MM.1S (cell line): Measurements from ENCODE around the gene LZTS2.

Experiments
- DNase-seq: peaks from one replicate; pipeline ENCODE4 v3.0.0-alpha.2; 2015
- H2AFZ ChIP-seq: fragments of 300-600 bp; sonication (generic); 2 replicates; pipeline ENCODE4 v1.6.0; 2016; ENCODE audit warnings: antibody characterized with exemption, low read length
- H3F3A ChIP-seq: fragments of 300-600 bp; sonication (generic); 2 replicates; pipeline ENCODE4 v1.6.1; 2016; ENCODE audit warnings: mild to moderate bottlenecking, antibody characterized with exemption, low read length, moderate library complexity, mixed read lengths; ENCODE audit not compliant: insufficient read depth
- H3K27ac ChIP-seq: fragments of 300-600 bp; sonication (generic); 2 replicates; pipeline ENCODE4 v1.5.1; 2016; ENCODE audit warnings: mild to moderate bottlenecking, low read length
- H3K27me3 ChIP-seq: fragments of 300-600 bp; sonication (generic); replicated peaks from 2 replicates; pipeline ENCODE4 v1.6.0; 2016; ENCODE audit warnings: low read length; ENCODE audit not compliant: insufficient read depth
- H3K36me3 ChIP-seq: fragments of 300-600 bp; sonication (generic); replicated peaks from 2 replicates; pipeline ENCODE4 v1.6.1; 2016; ENCODE audit warnings: mild to moderate bottlenecking, low read length, mixed read lengths; ENCODE audit not compliant: insufficient read depth
- H3K4me1 ChIP-seq: fragments of 300-600 bp; sonication (generic); 2 replicates; pipeline ENCODE4 v1.6.1; 2016; ENCODE audit warnings: low read length, mixed read lengths
- H3K4me2 ChIP-seq: fragments of 300-600 bp; sonication (generic); 2 replicates; pipeline ENCODE4 v1.6.0; 2016; ENCODE audit warnings: low read depth, low read length
- H3K4me3 ChIP-seq: fragments of 300-600 bp; sonication (generic); 2 replicates; pipeline ENCODE4 v1.5.1; 2016; ENCODE audit warnings: low read length, mixed read lengths
- H3K79me2 ChIP-seq: fragments of 300-600 bp; sonication (generic); 2 replicates; pipeline ENCODE4 v1.6.1; 2016; ENCODE audit warnings: mixed run types, low read length, mixed read lengths
- H3K9ac ChIP-seq: fragments of 300-600 bp; sonication (generic); 2 replicates; pipeline ENCODE4 v1.6.1; 2016; ENCODE audit warnings: low read length, mixed read lengths
- H3K9me2 ChIP-seq: fragments of 300-600 bp; sonication (generic); replicated peaks from 2 replicates; pipeline ENCODE4 v1.6.1; 2016; ENCODE audit warnings: mild to moderate bottlenecking, low read length, mixed read lengths; ENCODE audit not compliant: insufficient read depth
- H3K9me3 ChIP-seq: fragments of 300-600 bp; sonication (generic); replicated peaks from 2 replicates; pipeline ENCODE4 v1.6.1; 2016; ENCODE audit warnings: mild to moderate bottlenecking, low read length, mixed read lengths; ENCODE audit not compliant: insufficient read depth
- H4K20me1 ChIP-seq: fragments of 300-600 bp; sonication (generic); 2 replicates; pipeline ENCODE4 v1.6.1; 2016; ENCODE audit warnings: mild to moderate bottlenecking, low read length, moderate library complexity, mixed read lengths; ENCODE audit not compliant: insufficient read depth
- EZH2 ChIP-seq: fragments of 300-600 bp; sonication (generic); optimal IDR thresholded peaks from 2 replicates; pipeline ENCODE3; 2017; ENCODE audit warnings: low read depth, mild to moderate bottlenecking, antibody characterized with exemption, low read length, mixed read lengths
- EZH2phosphoT487 ChIP-seq: fragments of 300-600 bp; sonication (generic); IDR thresholded peaks from 2 replicates; pipeline ENCODE4 v1.6.1; 2018; ENCODE audit warnings: antibody characterized with exemption, low read length
- TF ChIP-seq, protein P1 (sequence below): fragments of 300-600 bp; sonication (generic); IDR thresholded peaks from 2 replicates; pipeline ENCODE4 v1.5.1; 2016; ENCODE audit warnings: antibody characterized with exemption, low read length, mixed read lengths

Gene LZTS2

DNA sequence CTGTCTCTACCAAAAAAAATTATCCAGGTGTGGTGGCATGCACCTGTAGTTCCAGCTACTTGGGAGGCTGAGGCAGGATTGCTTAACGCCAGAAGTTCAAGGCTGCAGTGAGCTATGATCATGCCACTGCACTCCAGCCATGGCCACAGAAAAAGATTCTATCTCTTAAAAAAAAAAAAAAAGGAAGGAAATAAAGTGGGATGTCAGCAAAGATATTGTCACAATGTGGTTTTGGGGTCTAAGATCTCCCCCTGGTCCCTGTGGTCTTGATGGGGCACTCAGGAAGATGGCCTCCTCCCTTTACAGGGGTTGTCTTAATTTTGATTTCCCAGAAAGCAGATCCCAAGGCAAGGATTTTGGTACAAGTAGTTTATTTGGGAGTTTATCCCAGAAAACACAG, 54.7 kb downstream of the LZTS2 start:
- Histone ChIP-seq H3K79me2 (peaks cover 34% of the 10 kb centered on the region), H3K4me2 (no peak overlapping the region)
- TF ChIP-seq EZH2phosphoT487 (no peak), EZH2 (no peak)
- TF ChIP-seq, protein P1, sequence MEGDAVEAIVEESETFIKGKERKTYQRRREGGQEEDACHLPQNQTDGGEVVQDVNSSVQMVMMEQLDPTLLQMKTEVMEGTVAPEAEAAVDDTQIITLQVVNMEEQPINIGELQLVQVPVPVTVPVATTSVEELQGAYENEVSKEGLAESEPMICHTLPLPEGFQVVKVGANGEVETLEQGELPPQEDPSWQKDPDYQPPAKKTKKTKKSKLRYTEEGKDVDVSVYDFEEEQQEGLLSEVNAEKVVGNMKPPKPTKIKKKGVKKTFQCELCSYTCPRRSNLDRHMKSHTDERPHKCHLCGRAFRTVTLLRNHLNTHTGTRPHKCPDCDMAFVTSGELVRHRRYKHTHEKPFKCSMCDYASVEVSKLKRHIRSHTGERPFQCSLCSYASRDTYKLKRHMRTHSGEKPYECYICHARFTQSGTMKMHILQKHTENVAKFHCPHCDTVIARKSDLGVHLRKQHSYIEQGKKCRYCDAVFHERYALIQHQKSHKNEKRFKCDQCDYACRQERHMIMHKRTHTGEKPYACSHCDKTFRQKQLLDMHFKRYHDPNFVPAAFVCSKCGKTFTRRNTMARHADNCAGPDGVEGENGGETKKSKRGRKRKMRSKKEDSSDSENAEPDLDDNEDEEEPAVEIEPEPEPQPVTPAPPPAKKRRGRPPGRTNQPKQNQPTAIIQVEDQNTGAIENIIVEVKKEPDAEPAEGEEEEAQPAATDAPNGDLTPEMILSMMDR: no peak

DNA sequence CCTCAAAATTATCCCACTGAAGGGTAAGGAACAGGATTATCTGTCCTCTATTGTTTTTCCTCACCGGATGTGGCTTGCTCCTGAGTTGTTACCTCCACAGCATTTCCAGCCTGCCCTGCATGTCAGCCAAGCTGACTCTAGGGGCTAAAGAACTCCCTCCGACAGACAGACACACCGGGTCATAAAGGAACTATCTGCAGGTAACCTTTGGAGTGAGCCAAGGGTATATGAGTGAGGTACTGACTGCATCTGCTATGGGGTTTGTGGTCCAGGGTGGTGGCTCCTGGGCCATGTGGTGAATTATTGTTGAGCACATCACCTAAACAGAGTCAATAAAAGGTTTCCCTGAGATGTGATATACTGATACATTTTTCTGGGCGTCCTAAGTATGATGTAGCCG, 55.3 kb downstream of the LZTS2 start:
- H3K36me3 ChIP-seq: no peaks in the 10 kb centered on the region
- DNase-seq: no peak
- no peak for TF ChIP-seq EZH2
- no peak for TF ChIP-seq EZH2phosphoT487
- no peak overlapping the region for H3K9ac ChIP-seq
- H3K4me2 ChIP-seq: no peak overlapping the region
- peaks cover 39% of the 10 kb centered on the region for H3K79me2 ChIP-seq
- H3K9me2 ChIP-seq: no peaks in the 10 kb centered on the region
- H3F3A ChIP-seq: peaks cover 11% of the 10 kb centered on the region
- H4K20me1 ChIP-seq: no peaks in the 10 kb centered on the region
- no peak overlapping the region for H2AFZ ChIP-seq
- no peaks in the 10 kb centered on the region for H3K9me3 ChIP-seq
- H3K4me1 ChIP-seq: peaks cover 21% of the 10 kb centered on the region
- no peak overlapping the region for H3K27ac ChIP-seq
- no peak overlapping the region for H3K4me3 ChIP-seq
- H3K27me3 ChIP-seq: peaks cover 1% of the 10 kb centered on the region; the same call in 1 of the 2 replicates

More for the DNA sequence above, 54.7 kb downstream of the LZTS2 start:
- no peak overlapping the region for H3K9ac ChIP-seq
- H3F3A ChIP-seq: peaks cover 11% of the 10 kb centered on the region
- H3K27me3 ChIP-seq: peaks cover 6% of the 10 kb centered on the region
- H3K36me3 ChIP-seq: no peaks in the 10 kb centered on the region
- H3K4me3 ChIP-seq: no peak overlapping the region
- H3K9me2 ChIP-seq: no peaks in the 10 kb centered on the region
- no peak for DNase-seq
- no peak overlapping the region for H2AFZ ChIP-seq
- H3K4me1 ChIP-seq: peaks cover 15% of the 10 kb centered on the region
- H3K9me3 ChIP-seq: no peaks in the 10 kb centered on the region
- no peaks in the 10 kb centered on the region for H4K20me1 ChIP-seq
- no peak overlapping the region for H3K27ac ChIP-seq

DNA sequence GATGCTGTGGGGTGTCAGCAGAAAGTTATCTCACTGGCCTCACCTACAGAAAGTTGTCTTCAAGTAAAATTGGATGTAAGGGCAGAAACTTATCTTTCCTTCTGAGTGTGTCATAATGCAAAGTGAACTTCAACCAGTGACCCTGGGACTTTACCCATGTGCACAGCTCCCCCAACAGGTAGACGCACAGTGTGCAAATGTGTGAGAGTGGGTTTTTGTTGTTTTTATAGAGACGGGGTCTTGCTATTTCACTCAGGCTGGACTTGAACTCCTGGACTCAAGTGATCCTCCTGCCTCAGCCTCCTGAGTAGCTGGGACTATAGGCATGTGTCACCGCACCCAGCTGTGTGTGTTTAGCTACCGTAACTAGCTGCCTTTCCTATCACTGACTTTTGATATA, 55.8 kb downstream of the LZTS2 start:
- TF ChIP-seq, protein P1: peak; percentile 17; the same call in 1 of the 2 replicates
- no peak for TF ChIP-seq EZH2
- no peaks in the 10 kb centered on the region for H3K9me3 ChIP-seq
- H2AFZ ChIP-seq: no peak overlapping the region
- no peaks in the 10 kb centered on the region for H3K9me2 ChIP-seq
- no peak overlapping the region for H3K27ac ChIP-seq
- no peaks in the 10 kb centered on the region for H4K20me1 ChIP-seq
- peaks cover 45% of the 10 kb centered on the region for H3K79me2 ChIP-seq
- no peak overlapping the region for H3K4me3 ChIP-seq
- no peaks in the 10 kb centered on the region for H3K36me3 ChIP-seq
- no peak overlapping the region for H3K4me2 ChIP-seq
- DNase-seq: no peak
- H3K9ac ChIP-seq: no peak overlapping the region
- peaks cover 14% of the 10 kb centered on the region for H3F3A ChIP-seq
- H3K27me3 ChIP-seq: no peaks in the 10 kb centered on the region
- peaks cover 21% of the 10 kb centered on the region for H3K4me1 ChIP-seq

DNA sequence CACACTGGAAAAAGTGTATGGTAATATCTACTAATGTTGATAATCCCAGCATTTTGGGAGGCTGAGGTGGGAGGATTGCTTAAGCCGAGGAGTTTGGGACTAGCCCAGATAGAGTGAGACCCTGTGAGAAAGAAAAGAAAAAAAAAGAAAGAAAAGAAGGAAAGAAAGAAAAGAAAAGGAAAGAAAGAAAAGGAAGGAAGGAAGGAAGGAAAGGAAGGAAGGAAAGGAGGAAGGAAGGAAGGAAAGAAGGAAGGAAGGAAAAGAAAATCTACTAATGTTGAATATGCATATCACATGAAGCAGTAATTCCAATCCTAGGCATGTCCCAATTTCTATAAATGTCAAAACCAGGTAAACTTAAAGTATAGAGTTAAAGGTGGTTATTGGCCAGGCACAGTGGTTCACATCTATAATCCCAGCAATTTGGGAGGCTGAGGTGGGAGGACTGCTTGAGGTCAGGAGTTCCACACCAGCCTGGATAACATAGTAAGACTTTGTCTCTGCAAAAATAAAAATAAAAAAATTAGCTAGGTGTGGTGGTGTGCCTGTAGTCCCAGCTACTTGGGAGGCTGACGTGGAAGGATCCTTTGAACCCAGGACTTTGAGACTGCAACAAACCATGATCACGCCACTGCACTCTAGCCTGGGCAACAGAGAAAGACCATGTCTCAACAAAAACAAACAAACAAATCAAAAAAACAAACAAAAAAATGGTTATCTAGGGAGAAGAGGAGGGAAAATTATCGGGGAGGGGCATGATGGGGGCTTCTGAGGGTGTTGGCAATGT, 57.0 kb downstream of the LZTS2 start:
- no peaks in the 10 kb centered on the region for H3K27me3 ChIP-seq
- no peak overlapping the region for H3K4me3 ChIP-seq
- H3K27ac ChIP-seq: no peak overlapping the region
- no peaks in the 10 kb centered on the region for H3K9me2 ChIP-seq
- H3K9ac ChIP-seq: no peak overlapping the region
- peaks cover 12% of the 10 kb centered on the region; the same call in 1 of the 2 replicates for H3F3A ChIP-seq
- TF ChIP-seq EZH2phosphoT487 (no peak), EZH2 (no peak)
- TF ChIP-seq, protein P1: no peak
- H3K9me3 ChIP-seq: no peaks in the 10 kb centered on the region
- H4K20me1 ChIP-seq: no peaks in the 10 kb centered on the region
- peaks cover 13% of the 10 kb centered on the region for H3K4me1 ChIP-seq
- H3K4me2 ChIP-seq: no peak overlapping the region
- peaks cover 46% of the 10 kb centered on the region for H3K79me2 ChIP-seq
- no peaks in the 10 kb centered on the region for H3K36me3 ChIP-seq
- DNase-seq: no peak
- H2AFZ ChIP-seq: no peak overlapping the region
